Uterus (tissue), 4 donors: ENCODE results near the gene NPW. TPM values are rescaled to one million over a fixed set of nuclear protein-coding genes. Genes with fewer than 3 reads are reported as not detected.

Experiments used
- DNase-seq, 2 donors: peaks; one replicate each; pipeline ENCODE4 v3.0.0-alpha.2; 2019 to 2020
- H3K27ac ChIP-seq, 2 donors: fragments of 200-600 bp; sonication (generic); 1 replicate in 1 of 2; 2 replicates in 1 of 2; pipeline ENCODE4 v1.5.1; 2016 to 2018
- H3K27me3 ChIP-seq, 2 donors: fragments of 200-600 bp; sonication (generic); one replicate each; pipeline ENCODE4 v1.5.1; 2018 to 2019; ENCODE audit warnings: control low read depth in 1 of 2
- H3K36me3 ChIP-seq, 2 donors: fragments of 200-600 bp; sonication (generic); one replicate each; pipeline ENCODE4 v1.5.1; 2019; ENCODE audit warnings: control low read depth in 1 of 2
- H3K4me1 ChIP-seq, 2 donors: fragments of 200-600 bp; sonication (generic); one replicate each; pipeline ENCODE4 v1.5.1; 2018 to 2019; ENCODE audit warnings: control low read depth in 1 of 2
- H3K4me3 ChIP-seq, 2 donors: fragments of 200-600 bp; sonication (generic); 1 replicate in 1 of 2; 2 replicates in 1 of 2; pipeline ENCODE4 v1.5.1; 2018 to 2019; ENCODE audit warnings: mild to moderate bottlenecking in 1 of 2
- H3K9me3 ChIP-seq, 2 donors: fragments of 200-600 bp; sonication (generic); one replicate each; pipeline ENCODE4 v1.5.1; 2019; ENCODE audit warnings: control low read depth in 1 of 2
- POLR2A ChIP-seq, 2 donors: fragments of 450-650 bp; IDR thresholded peaks; one replicate each; pipeline ENCODE4 v1.6.1; 2016; ENCODE audit warnings: antibody characterized with exemption in 2 of 2, mild to moderate bottlenecking in 1 of 2, moderate library complexity in 1 of 2
- intact Hi-C: fragments of 100-400 bp; cut with DNase I; formaldehyde crosslinking; loops from one replicate; pipeline ENCODE4 v1.15.1; 2023; ENCODE audit warnings: low total_unique reads
- total RNA-seq, 4 donors: library from RNA; depleted of rRNA in 3 of 4; stranded (reverse); fragments of >200 nt in 3 of 4; gene quantifications; one replicate each; pipeline versions ENCODE4 v1.1.0 to v1.2.4, GENCODE V29; 2014 to 2023
- TF ChIP-seq, protein P1 (sequence below), 4 experiments: fragments of 200-600 bp in 2 of 4; fragments of 450-650 bp in 2 of 4; sonication (generic) in 2 of 4; IDR thresholded peaks; one replicate each; pipeline ENCODE4 v1.5.1; 2016 to 2019; ENCODE audit warnings: antibody characterized with exemption in 4 of 4, mild to moderate bottlenecking in 2 of 4, moderate library complexity in 1 of 4
- donor health status: DM: yes; HTN: yes; CAD: no.

The NPW gene
- total RNA-seq, 4 donors from 2014 or later, result 1.5 TPM; not detected in 3

DNA sequence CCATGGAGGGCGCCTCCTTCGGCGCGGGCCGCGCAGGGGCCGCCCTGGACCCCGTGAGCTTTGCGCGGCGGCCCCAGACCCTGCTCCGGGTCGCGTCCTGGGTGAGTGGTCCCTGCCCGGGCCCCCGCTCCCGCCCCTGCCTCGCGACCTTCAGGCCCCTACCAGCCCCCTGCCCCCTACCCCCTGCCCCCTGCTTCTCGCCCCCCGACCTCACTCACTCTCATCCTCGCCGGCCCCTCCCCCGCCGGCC lies 29.6 kb upstream of the NPW start:
- no peak for DNase-seq
- H3K36me3 ChIP-seq, result no peaks in the 10 kb centered on the region
- H3K4me1 ChIP-seq, result peaks cover 0 to 19% of the 10 kb centered on the region in 2 donors
- H3K27ac ChIP-seq, result no peak overlapping the region
- TF ChIP-seq, protein P1, sequence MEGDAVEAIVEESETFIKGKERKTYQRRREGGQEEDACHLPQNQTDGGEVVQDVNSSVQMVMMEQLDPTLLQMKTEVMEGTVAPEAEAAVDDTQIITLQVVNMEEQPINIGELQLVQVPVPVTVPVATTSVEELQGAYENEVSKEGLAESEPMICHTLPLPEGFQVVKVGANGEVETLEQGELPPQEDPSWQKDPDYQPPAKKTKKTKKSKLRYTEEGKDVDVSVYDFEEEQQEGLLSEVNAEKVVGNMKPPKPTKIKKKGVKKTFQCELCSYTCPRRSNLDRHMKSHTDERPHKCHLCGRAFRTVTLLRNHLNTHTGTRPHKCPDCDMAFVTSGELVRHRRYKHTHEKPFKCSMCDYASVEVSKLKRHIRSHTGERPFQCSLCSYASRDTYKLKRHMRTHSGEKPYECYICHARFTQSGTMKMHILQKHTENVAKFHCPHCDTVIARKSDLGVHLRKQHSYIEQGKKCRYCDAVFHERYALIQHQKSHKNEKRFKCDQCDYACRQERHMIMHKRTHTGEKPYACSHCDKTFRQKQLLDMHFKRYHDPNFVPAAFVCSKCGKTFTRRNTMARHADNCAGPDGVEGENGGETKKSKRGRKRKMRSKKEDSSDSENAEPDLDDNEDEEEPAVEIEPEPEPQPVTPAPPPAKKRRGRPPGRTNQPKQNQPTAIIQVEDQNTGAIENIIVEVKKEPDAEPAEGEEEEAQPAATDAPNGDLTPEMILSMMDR (IDR thresholded peaks at IDR 0.05), result no peak
- TF ChIP-seq POLR2A (IDR thresholded peaks at IDR 0.05), result no peak
- no peaks in the 10 kb centered on the region for H3K9me3 ChIP-seq
- intact Hi-C loops, result no loop called here
- H3K4me3 ChIP-seq, result no peak overlapping the region
- peaks cover 14 to 20% of the 10 kb centered on the region in 2 donors for H3K27me3 ChIP-seq

- intact Hi-C loops, result no loop called here
- Histone ChIP-seq H3K27me3 (peaks cover 14 to 20% of the 10 kb centered on the region in 2 donors), H3K4me3 (no peak overlapping the region)
Measured at GRCh38 chr16:1990351-1991134, 29.0 kb upstream of the NPW start.

GRCh38 chr16:1991135-1991551 lies 28.4 kb upstream of the NPW start:
- Histone ChIP-seq H3K27ac (no peak overlapping the region), H3K27me3 (peaks cover 14 to 20% of the 10 kb centered on the region in 2 donors), H3K36me3 (no peaks in the 10 kb centered on the region), H3K9me3 (no peaks in the 10 kb centered on the region), H3K4me3 (no peak overlapping the region), H3K4me1 (peaks cover 0 to 16% of the 10 kb centered on the region in 2 donors)
- intact Hi-C loops, result no loop called here
- TF ChIP-seq, protein P1 (IDR thresholded peaks at IDR 0.05), result no peak
- no peak for TF ChIP-seq POLR2A (IDR thresholded peaks at IDR 0.05)
- DNase-seq, result no peak

More at GRCh38 chr16:1990351-1991134, 29.0 kb upstream of the NPW start:
- DNase-seq, result no peak
- Histone ChIP-seq H3K9me3 (no peaks in the 10 kb centered on the region), H3K36me3 (no peaks in the 10 kb centered on the region), H3K4me1 (peaks cover 0 to 16% of the 10 kb centered on the region in 2 donors), H3K27ac (no peak overlapping the region)
- TF ChIP-seq, protein P1 (IDR thresholded peaks at IDR 0.05), result no peak
- TF ChIP-seq POLR2A (IDR thresholded peaks at IDR 0.05), result no peak

DNA sequence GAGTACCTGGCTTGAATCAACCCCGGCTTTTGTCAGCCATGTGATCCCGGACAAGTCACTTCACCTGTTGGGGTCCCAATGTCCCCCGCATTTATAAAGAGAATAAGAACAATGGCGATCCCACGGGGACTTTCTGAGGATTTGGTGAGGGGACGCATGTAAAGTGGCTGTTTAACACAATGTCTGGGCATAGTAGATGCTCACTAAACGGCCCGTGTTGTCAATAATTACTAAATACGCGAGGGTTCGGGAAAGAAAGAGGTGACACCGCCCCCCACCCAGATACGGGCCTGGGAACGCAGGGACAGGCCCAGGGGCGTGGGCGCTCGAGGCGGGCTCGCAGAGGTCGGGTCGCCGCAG lies 28.0 kb upstream of the NPW start:
- peaks cover 0 to 16% of the 10 kb centered on the region in 2 donors for H3K4me1 ChIP-seq
- H3K36me3 ChIP-seq, result no peaks in the 10 kb centered on the region
- intact Hi-C loops, result no loop called here
- peaks cover 14 to 20% of the 10 kb centered on the region in 2 donors for H3K27me3 ChIP-seq
- no peak for TF ChIP-seq POLR2A (IDR thresholded peaks at IDR 0.05)
- TF ChIP-seq, protein P1 (IDR thresholded peaks at IDR 0.05), result no peak
- DNase-seq, result no peak
- no peak overlapping the region for H3K27ac ChIP-seq
- H3K9me3 ChIP-seq, result no peaks in the 10 kb centered on the region
- H3K4me3 ChIP-seq, result peak overlapping the region in 1 of 2 donors; percentile 7

DNA sequence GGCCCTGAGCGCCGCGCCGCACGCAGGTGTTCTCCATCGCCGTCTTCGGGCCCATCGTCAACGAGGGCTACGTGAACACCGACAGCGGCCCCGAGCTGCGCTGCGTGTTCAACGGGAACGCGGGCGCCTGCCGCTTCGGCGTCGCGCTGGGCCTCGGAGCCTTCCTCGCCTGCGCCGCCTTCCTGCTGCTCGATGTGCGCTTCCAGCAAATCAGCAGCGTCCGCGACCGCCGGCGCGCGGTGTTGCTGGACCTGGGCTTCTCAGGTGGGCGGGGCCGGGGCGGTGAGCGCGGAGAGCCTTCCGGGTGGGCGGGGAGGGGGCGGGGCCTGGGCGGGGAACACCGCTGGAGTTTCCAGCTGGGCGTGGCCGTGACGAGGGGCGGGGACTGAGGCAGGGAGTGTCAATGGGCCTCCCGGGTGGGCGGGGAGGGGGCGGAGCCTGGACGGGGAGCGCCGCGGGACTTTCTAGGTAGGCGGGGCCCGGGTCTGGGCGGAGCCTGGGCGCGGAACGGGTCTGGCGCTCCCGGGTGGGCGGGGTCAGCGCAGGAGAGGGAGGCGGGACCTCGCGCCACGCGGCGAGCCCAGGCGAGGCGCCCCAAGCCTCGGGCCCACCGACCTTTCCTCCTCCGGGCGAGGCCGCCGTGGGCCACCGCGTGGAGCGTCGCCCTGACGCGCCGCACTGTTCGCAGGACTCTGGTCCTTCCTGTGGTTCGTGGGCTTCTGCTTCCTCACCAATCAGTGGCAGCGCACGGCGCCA lies 27.5 kb upstream of the NPW start:
- peaks cover 14 to 20% of the 10 kb centered on the region in 2 donors for H3K27me3 ChIP-seq
- DNase-seq, result peak; percentile 83 to 84
- H3K4me1 ChIP-seq, result peaks cover 0 to 16% of the 10 kb centered on the region in 2 donors
- H3K27ac ChIP-seq, result no peak overlapping the region
- no peaks in the 10 kb centered on the region for H3K9me3 ChIP-seq
- intact Hi-C loops, result no loop called here
- no peaks in the 10 kb centered on the region for H3K36me3 ChIP-seq
- peak overlapping the region in 1 of 2 donors; percentile 7 for H3K4me3 ChIP-seq
- TF ChIP-seq, protein P1 (IDR thresholded peaks at IDR 0.05), result no peak
- peak in 1 of 2 donors; percentile 19 for TF ChIP-seq POLR2A (IDR thresholded peaks at IDR 0.05)
